Transverse colon (tissue), 4 donors: Measurements from ENCODE around the gene CNDP2. TPM values are rescaled to one million over a fixed set of nuclear protein-coding genes. Genes with fewer than 3 reads are reported as not detected.

Experiments
- DNase-seq: peaks from one replicate; pipeline ENCODE4 v3.0.0-alpha.2; 2019
- H3K27ac ChIP-seq, 4 donors: fragments of 200-600 bp; sonication (generic); 2 replicates each; pipeline ENCODE4 v1.5.1; 2016 to 2018; ENCODE audit warnings: inconsistent platforms in 4 of 4
- H3K27me3 ChIP-seq: fragments of 200-600 bp; sonication (generic); 2 replicates; pipeline ENCODE4 v1.5.1; 2017; ENCODE audit warnings: inconsistent platforms
- H3K36me3 ChIP-seq, 4 donors: fragments of 200-600 bp; sonication (generic); 2 replicates each; pipeline ENCODE4 v1.5.1; 2017 to 2019; ENCODE audit warnings: inconsistent platforms in 4 of 4
- H3K4me1 ChIP-seq, 4 donors: fragments of 200-600 bp; sonication (generic); 2 replicates each; pipeline ENCODE4 v1.5.1; 2017 to 2020; ENCODE audit warnings: inconsistent platforms in 4 of 4
- H3K4me3 ChIP-seq, 4 donors: fragments of 200-600 bp; sonication (generic); 1 replicate in 1 of 4; 2 replicates in 3 of 4; pipeline versions ENCODE4 v1.5.1 to v1.6.1; 2017 to 2019; ENCODE audit warnings: inconsistent platforms in 4 of 4
- H3K9me3 ChIP-seq, 2 donors: fragments of 200-600 bp; sonication (generic); 2 replicates each; pipeline ENCODE4 v1.5.1; 2017 to 2019; ENCODE audit warnings: inconsistent platforms in 2 of 2
- EP300 ChIP-seq: sonication (generic); formaldehyde crosslinking; IDR thresholded peaks from one replicate; pipeline ENCODE4 v1.6.1; 2017; ENCODE audit warnings: antibody characterized with exemption, low read depth
- POLR2A ChIP-seq: fragments of 450-650 bp; IDR thresholded peaks from one replicate; pipeline ENCODE4 v1.6.1; 2016; ENCODE audit warnings: antibody characterized with exemption, mild to moderate bottlenecking, moderate library complexity
- POLR2AphosphoS5 ChIP-seq, 3 donors: sonication (generic); formaldehyde crosslinking; IDR thresholded peaks; one replicate each; pipeline ENCODE4 v1.6.1; 2016; ENCODE audit warnings: antibody characterized with exemption in 3 of 3
- WGBS, 2 donors: methylation state at CpG; one replicate each; pipeline ENCODE4 v1.1.5; 2018; ENCODE audit warnings: low coverage in 1 of 2; 5-methylcytosine and 5-hydroxymethylcytosine counted together
- in situ Hi-C, 4 donors: fragments of 200-750 bp; cut with MboI; loops; one replicate each; pipeline versions ENCODE4 v1.15.0 to v1.15.1; 2017; ENCODE audit warnings: low sequenced_read_pairs in 3 of 4, low pct_ligation_motif_present in 1 of 4, low pct_unique_long_range_greater_than_20kb in 1 of 4
- intact Hi-C: fragments of 100-400 bp; cut with DNase I; formaldehyde crosslinking; loops from one replicate; pipeline ENCODE4 v1.15.1; 2023; ENCODE audit warnings: low total_unique reads
- total RNA-seq, 4 donors: library from RNA; depleted of rRNA; stranded (reverse); fragments of >200 nt; gene quantifications; one replicate each; pipeline ENCODE4 v1.1.0, GENCODE V29; 2016
- TF ChIP-seq, protein P1 (sequence below), 5 experiments: fragments of 200-600 bp in 3 of 5; fragments of 450-650 bp in 2 of 5; sonication (generic) in 3 of 5; IDR thresholded peaks; 1 replicate in 2 of 5; 2 replicates in 3 of 5; pipeline ENCODE4 v1.5.1; 2016 to 2017; ENCODE audit warnings: antibody characterized with exemption in 5 of 5, inconsistent platforms in 3 of 5, mild to moderate bottlenecking in 2 of 5, moderate library complexity in 1 of 5

CNDP2 gene
- total RNA-seq, 4 donors from 2014 or later, result 143 to 284 (median 155) TPM

DNA sequence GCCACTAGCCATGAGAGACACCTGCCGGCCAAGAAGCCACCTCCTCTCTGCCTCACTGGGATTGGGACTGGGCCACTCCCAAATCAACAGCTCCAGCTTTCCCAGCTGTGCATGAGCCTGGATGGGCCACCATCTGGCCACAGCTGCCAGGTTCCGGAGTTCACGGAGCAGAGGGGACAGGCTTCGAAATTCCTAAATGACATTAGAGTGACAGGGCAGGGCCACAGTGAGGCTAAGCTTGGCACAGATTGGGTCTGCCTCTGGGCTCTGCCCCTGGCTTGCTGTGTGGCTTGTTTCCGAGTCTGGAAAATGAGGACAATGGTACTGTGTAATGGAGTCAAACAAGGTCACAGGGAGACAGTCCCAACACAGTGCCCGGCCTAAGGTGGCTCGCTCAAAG is 45.5 kb upstream of the CNDP2 start:
- intact Hi-C loops, result no loop called here
- Histone ChIP-seq H3K36me3 (no peaks in the 10 kb centered on the region), H3K9me3 (no peaks in the 10 kb centered on the region), H3K4me1 (no peaks in the 10 kb centered on the region), H3K27me3 (peaks cover 26% of the 10 kb centered on the region), H3K4me3 (no peak overlapping the region), H3K27ac (no peak overlapping the region)
- 90% methylated on average over 7 of the region's 7 CpGs; no CpG with 5 or more reads in 1 of the 2 donors for WGBS, 2 donors
- in situ Hi-C loops, result loop anchor here in 1 of 4 donors (25.0 kb wide), 1 partner anchor 112 kb away; no protein-coding TSS in a partner anchor
- TF ChIP-seq POLR2A (no peak), EP300 (no peak), POLR2AphosphoS5 (IDR thresholded peaks at IDR 0.05) (no peak)
- TF ChIP-seq, protein P1, sequence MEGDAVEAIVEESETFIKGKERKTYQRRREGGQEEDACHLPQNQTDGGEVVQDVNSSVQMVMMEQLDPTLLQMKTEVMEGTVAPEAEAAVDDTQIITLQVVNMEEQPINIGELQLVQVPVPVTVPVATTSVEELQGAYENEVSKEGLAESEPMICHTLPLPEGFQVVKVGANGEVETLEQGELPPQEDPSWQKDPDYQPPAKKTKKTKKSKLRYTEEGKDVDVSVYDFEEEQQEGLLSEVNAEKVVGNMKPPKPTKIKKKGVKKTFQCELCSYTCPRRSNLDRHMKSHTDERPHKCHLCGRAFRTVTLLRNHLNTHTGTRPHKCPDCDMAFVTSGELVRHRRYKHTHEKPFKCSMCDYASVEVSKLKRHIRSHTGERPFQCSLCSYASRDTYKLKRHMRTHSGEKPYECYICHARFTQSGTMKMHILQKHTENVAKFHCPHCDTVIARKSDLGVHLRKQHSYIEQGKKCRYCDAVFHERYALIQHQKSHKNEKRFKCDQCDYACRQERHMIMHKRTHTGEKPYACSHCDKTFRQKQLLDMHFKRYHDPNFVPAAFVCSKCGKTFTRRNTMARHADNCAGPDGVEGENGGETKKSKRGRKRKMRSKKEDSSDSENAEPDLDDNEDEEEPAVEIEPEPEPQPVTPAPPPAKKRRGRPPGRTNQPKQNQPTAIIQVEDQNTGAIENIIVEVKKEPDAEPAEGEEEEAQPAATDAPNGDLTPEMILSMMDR (IDR thresholded peaks at IDR 0.05), result no peak
- no peak for DNase-seq

DNA sequence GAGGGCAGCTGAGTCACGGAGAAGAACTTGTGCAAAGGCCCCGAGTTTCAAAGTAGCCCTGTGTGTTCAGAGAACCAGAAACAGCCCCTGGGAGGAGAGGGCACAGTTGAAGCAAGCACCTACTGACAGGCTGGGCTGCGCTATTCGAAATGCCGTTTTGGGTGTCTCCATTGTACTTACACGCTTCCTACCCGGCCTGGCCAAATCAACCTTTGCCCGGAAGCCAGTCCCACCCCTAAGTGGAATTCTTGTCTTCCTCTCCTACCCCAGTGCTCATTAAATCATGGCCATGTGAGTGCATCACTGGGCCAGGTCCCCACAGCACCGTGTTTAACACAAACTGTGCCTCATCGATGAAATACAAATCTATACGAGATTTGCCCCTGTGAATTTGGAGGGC is 45.0 kb upstream of the CNDP2 start:
- Histone ChIP-seq H3K9me3 (no peaks in the 10 kb centered on the region), H3K27ac (no peak overlapping the region), H3K36me3 (no peaks in the 10 kb centered on the region), H3K4me3 (no peak overlapping the region), H3K27me3 (peaks cover 32% of the 10 kb centered on the region), H3K4me1 (peaks cover 0 to 3% (median 2%) of the 10 kb centered on the region in 4 donors)
- peak; percentile 19 for DNase-seq
- 67 to 100% methylated on average over 1 to 11 of the region's 11 CpGs for WGBS, 2 donors
- in situ Hi-C loops (loop anchor here in 1 of 4 donors (25.0 kb wide), 1 partner anchor 111 kb away; no protein-coding TSS in a partner anchor), intact Hi-C loops (no loop called here)
- TF ChIP-seq EP300 (no peak), POLR2A (no peak), POLR2AphosphoS5 (IDR thresholded peaks at IDR 0.05) (no peak)
- TF ChIP-seq, protein P1 (IDR thresholded peaks at IDR 0.05), result no peak

DNA sequence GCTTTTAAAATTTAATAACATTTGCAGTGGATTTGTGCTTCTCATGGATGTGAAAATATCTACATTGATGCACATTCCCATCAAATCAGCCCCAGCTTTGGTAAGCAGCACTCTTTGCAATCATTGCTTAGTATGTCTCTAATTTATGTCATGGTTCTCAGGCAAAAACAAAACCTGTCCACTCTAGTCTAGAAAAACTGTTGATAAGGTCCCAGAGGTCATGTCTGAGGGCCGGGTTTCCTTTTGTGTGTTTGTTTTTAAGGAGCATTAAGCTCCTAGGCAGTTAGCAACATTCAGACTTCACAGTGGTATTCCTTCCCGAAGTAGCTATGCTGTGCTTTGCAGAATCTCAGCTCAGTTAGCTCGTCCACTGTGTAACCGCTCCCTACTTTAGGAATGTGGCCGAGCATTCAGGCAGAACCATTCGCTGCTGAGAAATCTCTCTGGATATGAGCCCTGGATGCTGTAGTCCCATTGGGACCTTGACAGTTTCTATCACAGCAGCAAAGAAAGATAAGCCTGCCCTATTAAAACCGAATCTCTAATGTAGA is 43.1 kb upstream of the CNDP2 start:
- intact Hi-C loops, result no loop called here

DNA sequence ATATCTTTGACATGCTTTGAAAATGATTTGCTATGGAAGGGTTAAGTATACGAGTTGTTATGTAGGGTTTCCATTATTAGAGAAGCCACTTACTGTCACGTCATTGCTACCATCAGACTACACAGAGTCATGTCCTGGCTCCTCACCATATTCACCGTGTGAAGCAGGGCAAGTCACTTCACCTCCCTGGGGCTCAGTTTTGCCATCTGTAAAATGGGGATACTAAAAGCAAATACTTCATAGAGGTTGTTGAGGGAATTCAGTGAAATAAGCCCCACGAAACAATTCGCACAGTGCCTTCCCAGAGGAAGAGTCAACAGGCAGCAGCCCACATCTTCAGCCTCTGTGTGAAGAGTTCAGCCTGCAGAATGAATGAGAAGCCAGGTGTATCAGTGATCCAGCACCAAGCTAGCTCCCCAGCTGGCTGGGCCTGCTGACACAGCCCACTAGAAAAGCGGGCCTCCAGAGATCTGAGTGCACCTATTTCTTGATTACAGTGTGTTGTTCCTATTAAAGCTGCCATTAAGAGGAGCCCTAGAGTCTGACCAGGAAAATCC is 42.4 kb upstream of the CNDP2 start:
- WGBS, 2 donors, result 90% methylated on average over 6 of the region's 6 CpGs; no CpG with 5 or more reads in 1 of the 2 donors
- in situ Hi-C loops, result loop anchor here in 1 of 4 donors (25.0 kb wide), 1 partner anchor 109 kb away; no protein-coding TSS in a partner anchor
- intact Hi-C loops, result no loop called here
- no peak for TF ChIP-seq POLR2A
- TF ChIP-seq, protein P1 (IDR thresholded peaks at IDR 0.05), result no peak
- TF ChIP-seq EP300, result no peak
- TF ChIP-seq POLR2AphosphoS5 (IDR thresholded peaks at IDR 0.05), result no peak
- DNase-seq, result no peak
- H3K4me3 ChIP-seq, result no peak overlapping the region
- H3K4me1 ChIP-seq, result peaks cover 4 to 15% (median 10%) of the 10 kb centered on the region in 4 donors
- H3K27me3 ChIP-seq, result peaks cover 54% of the 10 kb centered on the region
- H3K27ac ChIP-seq, result no peak overlapping the region
- no peaks in the 10 kb centered on the region for H3K9me3 ChIP-seq
- no peaks in the 10 kb centered on the region for H3K36me3 ChIP-seq

More for the DNA sequence above, 43.1 kb upstream of the CNDP2 start:
- H3K9me3 ChIP-seq, result no peaks in the 10 kb centered on the region
- WGBS, 2 donors, result 70% methylated on average over 7 of the region's 7 CpGs; no CpG with 5 or more reads in 1 of the 2 donors
- H3K27me3 ChIP-seq, result peaks cover 50% of the 10 kb centered on the region
- DNase-seq, result no peak
- no peaks in the 10 kb centered on the region for H3K36me3 ChIP-seq
- H3K4me3 ChIP-seq, result no peak overlapping the region
- peaks cover 4 to 15% (median 10%) of the 10 kb centered on the region in 4 donors for H3K4me1 ChIP-seq
- in situ Hi-C loops, result loop anchor here in 1 of 4 donors (25.0 kb wide), 1 partner anchor 109 kb away; no protein-coding TSS in a partner anchor
- no peak overlapping the region for H3K27ac ChIP-seq
- TF ChIP-seq, protein P1 (IDR thresholded peaks at IDR 0.05), result no peak
- TF ChIP-seq EP300 (no peak), POLR2A (no peak), POLR2AphosphoS5 (IDR thresholded peaks at IDR 0.05) (no peak)
